Astrocyte (in vitro differentiated cells and primary cell): ENCODE data around the gene ZMYND11.

Experiments used
- CTCF ChIP-seq: IDR thresholded peaks from 2 replicates; pipeline ENCODE4 v1.5.1; 2011; ENCODE audit warnings: low read depth, mild to moderate bottlenecking, inconsistent platforms, low read length, moderate library complexity; ENCODE audit not compliant: insufficient read depth
- EZH2 ChIP-seq: IDR thresholded peaks from 2 replicates; pipeline ENCODE4 v1.6.1; 2012; ENCODE audit warnings: mild to moderate bottlenecking, low read length, inconsistent platforms; ENCODE audit not compliant: insufficient read depth

DNA sequence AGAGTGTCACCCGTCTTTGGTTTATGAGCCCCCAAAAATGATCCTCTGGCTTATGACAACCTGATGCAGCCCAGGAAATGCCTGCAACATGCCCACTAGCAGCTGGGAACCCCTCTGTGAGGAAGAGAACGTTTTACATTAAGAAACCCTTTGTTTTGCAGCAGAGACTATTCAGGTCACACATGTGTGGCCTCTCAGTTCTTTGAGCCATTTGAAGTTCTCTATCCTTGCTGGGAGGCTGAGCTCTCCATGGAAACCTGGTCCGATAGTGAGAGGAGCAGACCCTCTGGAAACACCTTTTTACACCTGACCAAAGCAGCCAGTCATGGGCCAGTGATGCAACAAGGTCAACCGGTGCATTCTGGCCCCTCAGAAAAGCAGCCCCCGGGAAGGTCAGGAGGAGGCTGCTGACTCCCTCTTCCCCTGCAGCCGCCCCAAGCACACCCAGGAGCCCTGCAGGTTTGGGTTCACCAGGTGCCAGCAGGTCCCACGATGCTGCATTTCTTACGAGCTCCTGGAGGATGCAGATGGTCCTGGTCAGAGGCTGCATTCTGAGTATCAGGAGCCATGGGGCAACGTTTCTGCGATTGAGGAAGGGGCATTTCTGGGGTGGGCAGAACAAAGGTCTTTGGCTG, 134.3 kb downstream of the ZMYND11 start:
- TF ChIP-seq CTCF = no peak
- no peak for TF ChIP-seq EZH2
